Measurements from ENCODE around the gene SLAMF7.

DNA sequence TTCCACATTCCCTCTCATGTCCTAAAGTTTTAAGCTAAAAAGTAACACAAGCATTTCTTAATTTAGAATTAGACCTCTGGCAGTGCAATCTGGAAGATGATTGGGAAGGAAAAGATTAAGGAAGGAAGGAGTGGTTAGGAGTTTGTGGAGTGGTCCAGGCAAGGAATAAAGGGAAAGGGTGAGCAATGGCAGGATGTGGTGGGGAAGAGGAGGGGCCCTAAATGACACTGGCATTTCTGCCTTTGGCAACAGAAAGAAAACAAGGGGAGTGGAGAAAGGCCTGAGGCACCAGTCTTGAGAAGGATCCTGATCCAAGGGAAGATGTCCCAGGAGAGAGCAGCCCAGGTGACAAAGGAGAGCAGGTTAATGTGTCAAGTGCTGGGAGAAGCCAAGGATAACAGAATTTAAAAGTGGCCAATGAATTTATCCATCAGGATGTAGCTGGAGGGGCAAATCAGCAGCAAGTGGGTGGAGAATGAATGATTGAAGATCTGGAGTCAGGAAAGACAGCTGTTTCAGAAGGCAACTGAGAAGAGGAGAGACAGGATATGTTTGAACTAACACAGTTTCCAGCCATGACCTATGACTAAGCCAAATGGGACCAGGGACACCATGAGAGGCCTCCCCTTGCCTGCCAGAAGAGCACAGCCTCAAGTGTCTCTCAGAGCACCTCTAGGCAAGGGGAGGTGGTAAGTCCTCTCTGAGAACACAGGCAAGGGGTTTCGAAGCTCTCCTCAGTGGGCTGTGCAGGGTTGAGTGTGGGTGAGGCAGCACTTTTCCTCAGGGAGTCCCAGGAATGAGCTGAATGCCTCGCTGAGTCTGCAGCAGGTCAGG is 36.1 kb downstream of the SLAMF7 start:
- TF ChIP-seq, protein P1, sequence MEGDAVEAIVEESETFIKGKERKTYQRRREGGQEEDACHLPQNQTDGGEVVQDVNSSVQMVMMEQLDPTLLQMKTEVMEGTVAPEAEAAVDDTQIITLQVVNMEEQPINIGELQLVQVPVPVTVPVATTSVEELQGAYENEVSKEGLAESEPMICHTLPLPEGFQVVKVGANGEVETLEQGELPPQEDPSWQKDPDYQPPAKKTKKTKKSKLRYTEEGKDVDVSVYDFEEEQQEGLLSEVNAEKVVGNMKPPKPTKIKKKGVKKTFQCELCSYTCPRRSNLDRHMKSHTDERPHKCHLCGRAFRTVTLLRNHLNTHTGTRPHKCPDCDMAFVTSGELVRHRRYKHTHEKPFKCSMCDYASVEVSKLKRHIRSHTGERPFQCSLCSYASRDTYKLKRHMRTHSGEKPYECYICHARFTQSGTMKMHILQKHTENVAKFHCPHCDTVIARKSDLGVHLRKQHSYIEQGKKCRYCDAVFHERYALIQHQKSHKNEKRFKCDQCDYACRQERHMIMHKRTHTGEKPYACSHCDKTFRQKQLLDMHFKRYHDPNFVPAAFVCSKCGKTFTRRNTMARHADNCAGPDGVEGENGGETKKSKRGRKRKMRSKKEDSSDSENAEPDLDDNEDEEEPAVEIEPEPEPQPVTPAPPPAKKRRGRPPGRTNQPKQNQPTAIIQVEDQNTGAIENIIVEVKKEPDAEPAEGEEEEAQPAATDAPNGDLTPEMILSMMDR (conservative IDR thresholded peaks at IDR 0.05; ENCODE audit: low read depth in 2 of 2), result no peak
- TF ChIP-seq EZH2phosphoT487 (IDR thresholded peaks at IDR 0.05; ENCODE audit: unreplicated experiment) (no peak), POLR2AphosphoS5 (IDR thresholded peaks at IDR 0.05; ENCODE audit: low read depth) (no peak), CREB1 (CRISPR knock-in tag; IDR thresholded peaks at IDR 0.05; ENCODE audit: low read depth) (no peak), NANOG (IDR thresholded peaks at IDR 0.05; ENCODE audit: borderline replicate concordance) (no peak), EZH2 (IDR thresholded peaks at IDR 0.05; ENCODE audit: low read depth, unreplicated experiment) (no peak), ZNF114 (CRISPR knock-in tag; IDR thresholded peaks at IDR 0.05) (no peak)
- TF ChIP-seq, protein P2, sequence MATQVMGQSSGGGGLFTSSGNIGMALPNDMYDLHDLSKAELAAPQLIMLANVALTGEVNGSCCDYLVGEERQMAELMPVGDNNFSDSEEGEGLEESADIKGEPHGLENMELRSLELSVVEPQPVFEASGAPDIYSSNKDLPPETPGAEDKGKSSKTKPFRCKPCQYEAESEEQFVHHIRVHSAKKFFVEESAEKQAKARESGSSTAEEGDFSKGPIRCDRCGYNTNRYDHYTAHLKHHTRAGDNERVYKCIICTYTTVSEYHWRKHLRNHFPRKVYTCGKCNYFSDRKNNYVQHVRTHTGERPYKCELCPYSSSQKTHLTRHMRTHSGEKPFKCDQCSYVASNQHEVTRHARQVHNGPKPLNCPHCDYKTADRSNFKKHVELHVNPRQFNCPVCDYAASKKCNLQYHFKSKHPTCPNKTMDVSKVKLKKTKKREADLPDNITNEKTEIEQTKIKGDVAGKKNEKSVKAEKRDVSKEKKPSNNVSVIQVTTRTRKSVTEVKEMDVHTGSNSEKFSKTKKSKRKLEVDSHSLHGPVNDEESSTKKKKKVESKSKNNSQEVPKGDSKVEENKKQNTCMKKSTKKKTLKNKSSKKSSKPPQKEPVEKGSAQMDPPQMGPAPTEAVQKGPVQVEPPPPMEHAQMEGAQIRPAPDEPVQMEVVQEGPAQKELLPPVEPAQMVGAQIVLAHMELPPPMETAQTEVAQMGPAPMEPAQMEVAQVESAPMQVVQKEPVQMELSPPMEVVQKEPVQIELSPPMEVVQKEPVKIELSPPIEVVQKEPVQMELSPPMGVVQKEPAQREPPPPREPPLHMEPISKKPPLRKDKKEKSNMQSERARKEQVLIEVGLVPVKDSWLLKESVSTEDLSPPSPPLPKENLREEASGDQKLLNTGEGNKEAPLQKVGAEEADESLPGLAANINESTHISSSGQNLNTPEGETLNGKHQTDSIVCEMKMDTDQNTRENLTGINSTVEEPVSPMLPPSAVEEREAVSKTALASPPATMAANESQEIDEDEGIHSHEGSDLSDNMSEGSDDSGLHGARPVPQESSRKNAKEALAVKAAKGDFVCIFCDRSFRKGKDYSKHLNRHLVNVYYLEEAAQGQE (IDR thresholded peaks at IDR 0.05; ENCODE audit: unreplicated experiment), result no peak
- TF ChIP-seq, protein P3, sequence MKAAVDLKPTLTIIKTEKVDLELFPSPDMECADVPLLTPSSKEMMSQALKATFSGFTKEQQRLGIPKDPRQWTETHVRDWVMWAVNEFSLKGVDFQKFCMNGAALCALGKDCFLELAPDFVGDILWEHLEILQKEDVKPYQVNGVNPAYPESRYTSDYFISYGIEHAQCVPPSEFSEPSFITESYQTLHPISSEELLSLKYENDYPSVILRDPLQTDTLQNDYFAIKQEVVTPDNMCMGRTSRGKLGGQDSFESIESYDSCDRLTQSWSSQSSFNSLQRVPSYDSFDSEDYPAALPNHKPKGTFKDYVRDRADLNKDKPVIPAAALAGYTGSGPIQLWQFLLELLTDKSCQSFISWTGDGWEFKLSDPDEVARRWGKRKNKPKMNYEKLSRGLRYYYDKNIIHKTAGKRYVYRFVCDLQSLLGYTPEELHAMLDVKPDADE (IDR thresholded peaks at IDR 0.05), result no peak
- TF ChIP-seq, protein P4, sequence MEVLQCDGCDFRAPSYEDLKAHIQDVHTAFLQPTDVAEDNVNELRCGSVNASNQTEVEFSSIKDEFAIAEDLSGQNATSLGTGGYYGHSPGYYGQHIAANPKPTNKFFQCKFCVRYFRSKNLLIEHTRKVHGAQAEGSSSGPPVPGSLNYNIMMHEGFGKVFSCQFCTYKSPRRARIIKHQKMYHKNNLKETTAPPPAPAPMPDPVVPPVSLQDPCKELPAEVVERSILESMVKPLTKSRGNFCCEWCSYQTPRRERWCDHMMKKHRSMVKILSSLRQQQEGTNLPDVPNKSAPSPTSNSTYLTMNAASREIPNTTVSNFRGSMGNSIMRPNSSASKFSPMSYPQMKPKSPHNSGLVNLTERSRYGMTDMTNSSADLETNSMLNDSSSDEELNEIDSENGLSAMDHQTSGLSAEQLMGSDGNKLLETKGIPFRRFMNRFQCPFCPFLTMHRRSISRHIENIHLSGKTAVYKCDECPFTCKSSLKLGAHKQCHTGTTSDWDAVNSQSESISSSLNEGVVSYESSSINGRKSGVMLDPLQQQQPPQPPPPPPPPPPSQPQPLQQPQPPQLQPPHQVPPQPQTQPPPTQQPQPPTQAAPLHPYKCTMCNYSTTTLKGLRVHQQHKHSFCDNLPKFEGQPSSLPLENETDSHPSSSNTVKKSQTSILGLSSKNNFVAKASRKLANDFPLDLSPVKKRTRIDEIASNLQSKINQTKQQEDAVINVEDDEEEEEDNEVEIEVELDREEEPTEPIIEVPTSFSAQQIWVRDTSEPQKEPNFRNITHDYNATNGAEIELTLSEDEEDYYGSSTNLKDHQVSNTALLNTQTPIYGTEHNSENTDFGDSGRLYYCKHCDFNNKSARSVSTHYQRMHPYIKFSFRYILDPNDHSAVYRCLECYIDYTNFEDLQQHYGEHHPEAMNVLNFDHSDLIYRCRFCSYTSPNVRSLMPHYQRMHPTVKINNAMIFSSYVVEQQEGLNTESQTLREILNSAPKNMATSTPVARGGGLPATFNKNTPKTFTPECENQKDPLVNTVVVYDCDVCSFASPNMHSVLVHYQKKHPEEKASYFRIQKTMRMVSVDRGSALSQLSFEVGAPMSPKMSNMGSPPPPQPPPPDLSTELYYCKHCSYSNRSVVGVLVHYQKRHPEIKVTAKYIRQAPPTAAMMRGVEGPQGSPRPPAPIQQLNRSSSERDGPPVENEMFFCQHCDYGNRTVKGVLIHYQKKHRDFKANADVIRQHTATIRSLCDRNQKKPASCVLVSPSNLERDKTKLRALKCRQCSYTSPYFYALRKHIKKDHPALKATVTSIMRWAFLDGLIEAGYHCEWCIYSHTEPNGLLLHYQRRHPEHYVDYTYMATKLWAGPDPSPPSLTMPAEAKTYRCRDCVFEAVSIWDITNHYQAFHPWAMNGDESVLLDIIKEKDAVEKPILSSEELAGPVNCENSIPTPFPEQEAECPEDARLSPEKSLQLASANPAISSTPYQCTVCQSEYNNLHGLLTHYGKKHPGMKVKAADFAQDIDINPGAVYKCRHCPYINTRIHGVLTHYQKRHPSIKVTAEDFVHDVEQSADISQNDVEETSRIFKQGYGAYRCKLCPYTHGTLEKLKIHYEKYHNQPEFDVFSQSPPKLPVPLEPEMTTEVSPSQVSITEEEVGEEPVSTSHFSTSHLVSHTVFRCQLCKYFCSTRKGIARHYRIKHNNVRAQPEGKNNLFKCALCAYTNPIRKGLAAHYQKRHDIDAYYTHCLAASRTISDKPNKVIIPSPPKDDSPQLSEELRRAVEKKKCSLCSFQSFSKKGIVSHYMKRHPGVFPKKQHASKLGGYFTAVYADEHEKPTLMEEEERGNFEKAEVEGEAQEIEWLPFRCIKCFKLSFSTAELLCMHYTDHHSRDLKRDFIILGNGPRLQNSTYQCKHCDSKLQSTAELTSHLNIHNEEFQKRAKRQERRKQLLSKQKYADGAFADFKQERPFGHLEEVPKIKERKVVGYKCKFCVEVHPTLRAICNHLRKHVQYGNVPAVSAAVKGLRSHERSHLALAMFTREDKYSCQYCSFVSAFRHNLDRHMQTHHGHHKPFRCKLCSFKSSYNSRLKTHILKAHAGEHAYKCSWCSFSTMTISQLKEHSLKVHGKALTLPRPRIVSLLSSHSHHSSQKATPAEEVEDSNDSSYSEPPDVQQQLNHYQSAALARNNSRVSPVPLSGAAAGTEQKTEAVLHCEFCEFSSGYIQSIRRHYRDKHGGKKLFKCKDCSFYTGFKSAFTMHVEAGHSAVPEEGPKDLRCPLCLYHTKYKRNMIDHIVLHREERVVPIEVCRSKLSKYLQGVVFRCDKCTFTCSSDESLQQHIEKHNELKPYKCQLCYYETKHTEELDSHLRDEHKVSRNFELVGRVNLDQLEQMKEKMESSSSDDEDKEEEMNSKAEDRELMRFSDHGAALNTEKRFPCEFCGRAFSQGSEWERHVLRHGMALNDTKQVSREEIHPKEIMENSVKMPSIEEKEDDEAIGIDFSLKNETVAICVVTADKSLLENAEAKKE (CRISPR knock-in tag; IDR thresholded peaks at IDR 0.05), result no peak
